Subcutaneous adipose tissue (tissue), 4 donors: Measurements from ENCODE around the gene PUM2. TPM values are rescaled to one million over a fixed set of nuclear protein-coding genes. Genes with fewer than 3 reads are reported as not detected.

Experiments
- CTCF ChIP-seq: fragments of 450-650 bp; IDR thresholded peaks from one replicate; pipeline ENCODE4 v1.5.1; 2016; ENCODE audit warnings: low read depth, mild to moderate bottlenecking, control low read depth, antibody characterized with exemption, moderate library complexity
- total RNA-seq, 4 donors: library from RNA; depleted of rRNA; stranded (reverse); fragments of >200 nt; gene quantifications; one replicate each; pipeline ENCODE4 v1.1.0, GENCODE V29; 2016

Gene PUM2
- total RNA-seq, 4 donors from 2014 or later: 63.9 to 87.1 (median 78.2) TPM

DNA sequence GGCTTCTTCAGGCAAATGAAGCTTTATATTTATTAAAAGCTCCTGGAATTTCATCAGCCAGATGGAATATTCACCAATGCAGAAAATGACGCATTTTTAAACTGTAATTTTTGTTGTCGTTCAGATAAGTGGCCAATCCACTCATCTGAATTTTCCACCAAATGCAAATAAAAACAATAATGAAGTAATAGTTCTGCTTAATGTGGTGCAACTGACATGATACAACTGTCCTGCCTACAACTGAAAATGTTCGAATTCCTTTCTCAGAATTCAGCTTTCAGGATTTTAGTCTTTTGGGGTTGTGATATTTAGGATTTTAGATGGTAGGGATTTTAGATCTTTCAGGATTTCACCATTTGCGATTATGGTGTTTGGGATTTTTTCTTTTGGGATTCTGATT is 27.1 kb upstream of the PUM2 start:
- no peak for TF ChIP-seq CTCF

DNA sequence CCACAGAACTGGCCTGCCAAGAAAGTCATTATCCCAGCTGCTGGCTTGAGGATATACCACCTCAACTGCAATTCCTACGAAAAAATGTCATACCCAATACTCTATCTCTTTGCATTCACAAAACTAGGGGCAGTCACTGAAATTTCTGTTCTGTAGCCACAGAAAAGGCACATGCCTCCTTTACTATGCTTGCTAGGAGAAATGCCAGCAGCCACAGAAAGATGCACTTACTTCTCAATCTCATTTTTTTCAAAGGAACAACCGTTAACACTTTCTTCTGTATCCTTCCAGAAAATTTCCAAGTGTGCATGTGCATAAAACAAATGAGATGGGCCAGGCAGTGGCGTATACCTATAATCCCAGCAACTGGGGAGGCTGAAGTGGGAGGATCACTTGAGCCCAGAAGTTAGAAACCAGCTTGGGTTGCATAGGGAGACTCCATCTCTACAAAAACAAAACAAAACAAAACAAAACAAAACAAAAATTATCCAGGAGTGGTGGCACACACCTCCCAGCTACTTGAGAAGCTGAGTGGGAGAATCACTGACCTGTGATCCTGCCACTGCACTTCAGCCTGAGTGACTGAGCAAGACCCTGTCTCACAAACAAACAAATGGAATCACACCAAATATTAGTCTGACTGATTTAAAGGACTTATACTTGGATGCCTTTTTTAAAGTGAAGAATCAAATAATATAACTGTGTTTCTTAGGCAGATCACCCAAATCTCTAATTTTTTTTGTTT is 22.4 kb upstream of the PUM2 start:
- no peak for TF ChIP-seq CTCF

- TF ChIP-seq CTCF: no peak
Observed at GRCh38 chr2:20371323-20372025, 20.8 kb upstream of the PUM2 start.

DNA sequence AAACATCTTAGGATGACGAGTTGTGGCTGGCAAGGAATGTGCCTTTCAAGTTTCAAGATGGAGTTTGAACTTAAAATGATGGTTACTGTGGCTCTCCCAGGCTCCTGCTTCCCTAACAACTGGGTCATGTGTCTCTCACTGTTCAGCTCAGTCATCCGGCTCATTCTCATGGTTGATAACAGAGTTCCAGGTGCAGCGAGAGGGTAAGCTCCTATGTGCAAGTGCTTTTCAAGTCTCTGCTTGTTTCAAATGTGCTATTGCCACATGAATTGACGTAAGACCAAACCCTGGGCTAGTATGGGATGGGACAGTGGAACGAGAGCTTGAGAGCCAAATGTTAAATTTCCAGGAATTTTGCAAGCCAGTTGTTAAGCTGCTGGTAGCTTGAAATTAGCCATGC is 19.5 kb upstream of the PUM2 start:
- no peak for TF ChIP-seq CTCF

DNA sequence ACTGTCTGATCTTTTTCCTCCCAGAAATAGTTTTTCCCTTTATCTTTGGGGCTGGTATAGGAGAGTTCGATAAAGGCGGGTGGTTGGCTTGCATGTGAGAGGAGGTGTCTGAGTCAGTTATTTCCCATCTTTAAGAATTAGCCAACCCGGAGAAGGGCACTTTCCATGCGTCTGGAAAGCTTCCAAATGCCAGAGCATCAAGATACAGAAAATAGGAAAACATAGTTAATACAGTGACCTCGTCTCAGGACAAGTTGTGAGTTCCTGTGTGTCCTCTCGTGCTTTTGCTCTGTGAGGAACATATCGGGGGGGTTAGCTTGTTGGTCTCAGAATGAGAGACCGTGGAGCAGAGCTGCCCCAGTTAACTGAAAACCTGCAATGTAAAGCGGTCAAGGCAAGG is 18.7 kb upstream of the PUM2 start:
- no peak for TF ChIP-seq CTCF

- no peak for TF ChIP-seq CTCF
Observed at GRCh38 chr2:20368706-20369105, 18.1 kb upstream of the PUM2 start.

DNA sequence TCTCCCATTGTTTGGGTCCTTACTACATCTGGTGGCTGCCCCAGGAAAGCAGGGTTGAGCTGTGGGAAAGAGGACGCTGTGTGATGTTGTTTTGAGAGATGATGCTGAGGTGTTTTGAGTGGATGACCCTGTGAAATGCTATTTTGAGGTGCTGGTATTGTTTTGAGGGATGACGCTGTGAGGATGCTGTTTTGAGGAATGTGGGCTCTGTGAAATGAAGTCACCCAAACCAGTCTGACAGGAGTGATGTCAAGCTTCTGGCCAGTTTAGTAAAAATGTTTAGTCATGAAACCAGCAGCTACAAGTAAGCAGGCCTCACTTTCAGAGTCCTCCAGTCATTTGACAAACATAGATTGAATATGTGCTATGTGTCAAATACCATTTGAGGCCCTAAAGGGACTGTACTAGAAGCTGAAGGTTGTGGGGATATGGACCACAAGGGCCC is 16.1 kb upstream of the PUM2 start:
- no peak for TF ChIP-seq CTCF
